H1 (cell line): ENCODE data around the gene GGT6. TPM values are rescaled to one million over a fixed set of nuclear protein-coding genes. Genes with fewer than 3 reads are reported as not detected.

Experiments used
- CEBPB ChIP-seq: IDR thresholded peaks from 2 replicates; pipeline ENCODE4 v1.6.1; 2012; ENCODE audit warnings: low read depth, low read length
- GTF2F1 ChIP-seq: IDR thresholded peaks from 2 replicates; pipeline ENCODE4 v1.6.1; 2012; ENCODE audit warnings: low read depth, low read length, improper control_type of control experiment, borderline replicate concordance
- MAFK ChIP-seq: IDR thresholded peaks from 2 replicates; pipeline ENCODE4 v1.6.1; 2012; ENCODE audit warnings: low read depth, mild to moderate bottlenecking, improper control_type of control experiment, low read length
- SIN3A ChIP-seq, 2 experiments: IDR thresholded peaks in 1 of 2; conservative IDR thresholded peaks in 1 of 2; 2 replicates each; pipeline ENCODE4 v1.6.1; 2011 to 2012; ENCODE audit warnings: low read length in 2 of 2, improper control_type of control experiment in 1 of 2, low read depth in 1 of 2, mild to moderate bottlenecking in 1 of 2
- SIRT6 ChIP-seq: IDR thresholded peaks from one replicate; pipeline ENCODE4 v1.7.1; 2012; ENCODE audit warnings: low read length, inconsistent platforms
- SP2 ChIP-seq: IDR thresholded peaks from 2 replicates; pipeline ENCODE4 v1.6.1; 2012; ENCODE audit warnings: mild to moderate bottlenecking, low read length, inconsistent platforms
- TCF12 ChIP-seq: IDR thresholded peaks from 2 replicates; pipeline ENCODE4 v1.6.1; 2011; ENCODE audit warnings: low read depth, mild to moderate bottlenecking, low read length
- polyA plus RNA-seq, 7 experiments: library from polyadenylated mRNA; depleted of rRNA in 3 of 7; stranded (reverse) in 5 of 7; unstranded in 2 of 7; fragments of >200 nt in 5 of 7; fragments of 200-250 nt in 2 of 7; gene quantifications; 1 replicate in 5 of 7; 2 replicates in 1 of 7; 4 replicates in 1 of 7; pipeline versions ENCODE4 v1.2.1 to v1.2.3, GENCODE V29; 2011 to 2013; ENCODE audit warnings: missing spikeins in 2 of 7, mixed read lengths in 2 of 7
- total RNA-seq: library from RNA; stranded (reverse); fragmentation: NEBNext Ultra II Directional; extraction: Animal tissue kit (Norgen Biotek cat#: 25700); gene quantifications from 2 replicates; pipeline ENCODE4 v1.2.1, GENCODE V29; 2021

GGT6 gene
- total and polyA plus RNA-seq, 2 of the 8 experiments (the other 6 are each of a cell fraction or from before 2014, with no cell fraction given), result 0.18 TPM; not detected in 1

DNA sequence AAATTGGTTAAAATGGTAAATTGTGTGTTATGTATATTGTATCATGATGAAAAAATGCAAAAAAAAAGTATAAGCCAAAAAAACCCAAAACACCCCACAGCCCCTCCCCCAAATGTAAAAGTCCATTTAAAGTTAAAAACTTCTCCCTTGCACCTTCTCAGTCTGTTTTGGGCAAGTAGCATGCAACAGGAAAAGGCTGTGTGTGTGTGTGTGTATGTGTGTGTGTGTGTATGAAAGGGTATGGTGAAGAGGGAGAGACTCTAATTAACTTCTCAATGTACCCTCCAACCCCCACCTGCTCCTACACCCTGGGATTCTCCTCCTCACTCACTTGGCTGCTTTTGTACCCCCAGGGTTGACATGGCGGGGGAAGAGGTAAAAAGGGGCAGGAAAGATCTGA is 9.2 kb upstream of the GGT6 start (continued):
- no peak for TF ChIP-seq MAFK
- no peak for TF ChIP-seq SIN3A (conservative IDR thresholded peaks at IDR 0.05 in 1 of 2, IDR thresholded peaks at IDR 0.05 in 1 of 2; ENCODE audit: low read depth in 1 of 2, low read length in 2 of 2)
- TF ChIP-seq TCF12, result no peak
- no peak for TF ChIP-seq CEBPB
- no peak for TF ChIP-seq SP2
- no peak for TF ChIP-seq GTF2F1
- TF ChIP-seq SIRT6, result no peak
- TF ChIP-seq, all 59 proteins: peak for 0
